Measurements from ENCODE around the gene PLCL2. TPM values are rescaled to one million over a fixed set of nuclear protein-coding genes. Genes with fewer than 3 reads are reported as not detected.

The PLCL2 gene
- total and polyA plus RNA-seq, 2 donors (not counting 1 experiment from before 2014, with no cell fraction given) = 4.0 to 11.9 TPM

DNA sequence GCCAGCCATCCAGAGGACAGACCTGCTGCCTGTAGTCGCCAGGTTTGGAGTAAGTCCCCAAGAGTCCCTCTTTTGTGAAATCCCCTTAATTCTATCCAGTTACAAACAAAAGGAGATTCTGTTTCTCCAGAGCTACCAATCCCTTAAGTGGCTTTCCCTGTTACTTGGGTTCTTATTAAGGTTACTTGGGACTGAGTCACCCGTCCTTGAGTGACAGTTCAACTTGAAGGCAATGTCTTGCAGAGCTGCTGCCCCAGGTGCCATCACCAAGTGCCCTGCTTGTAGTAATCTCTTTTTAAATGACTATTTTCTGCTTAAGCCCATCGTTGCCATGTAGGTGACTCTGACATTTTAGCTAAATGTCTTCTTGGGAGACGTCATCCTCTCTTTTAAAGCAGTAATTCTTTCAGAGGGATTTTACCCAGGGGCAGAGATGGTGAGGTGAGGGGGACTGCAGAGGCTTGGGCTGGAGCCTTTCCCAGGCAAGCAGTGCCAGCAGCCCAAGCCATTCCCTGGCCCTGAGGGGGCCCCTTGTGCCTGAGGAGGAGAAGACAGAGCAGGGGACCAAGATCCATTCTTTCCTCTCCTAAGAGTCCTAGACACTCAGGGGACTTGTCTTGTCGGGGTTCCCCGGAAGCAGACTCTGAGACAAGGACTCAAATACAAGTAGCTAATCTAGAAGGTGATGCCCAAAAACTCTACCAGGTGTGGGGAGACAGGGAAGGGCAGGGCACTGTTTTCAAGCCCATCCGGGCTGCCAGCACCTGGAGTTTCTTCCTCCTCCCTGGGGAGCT is 253.7 kb downstream of the PLCL2 start:
- H3K4me1 ChIP-seq (ENCODE audit: control insufficient read depth, extremely low read depth, insufficient read depth, low read length) = no peaks in the 10 kb centered on the region

More for the DNA sequence above, 253.7 kb downstream of the PLCL2 start:
- no peaks in the 10 kb centered on the region for H3K9me3 ChIP-seq (ENCODE audit: control insufficient read depth, insufficient read depth, low read depth, low read length)
- TF ChIP-seq EZH2 (IDR thresholded peaks at IDR 0.05; ENCODE audit: low read length, missing control alignments) = no peak
- TF ChIP-seq, protein P1, sequence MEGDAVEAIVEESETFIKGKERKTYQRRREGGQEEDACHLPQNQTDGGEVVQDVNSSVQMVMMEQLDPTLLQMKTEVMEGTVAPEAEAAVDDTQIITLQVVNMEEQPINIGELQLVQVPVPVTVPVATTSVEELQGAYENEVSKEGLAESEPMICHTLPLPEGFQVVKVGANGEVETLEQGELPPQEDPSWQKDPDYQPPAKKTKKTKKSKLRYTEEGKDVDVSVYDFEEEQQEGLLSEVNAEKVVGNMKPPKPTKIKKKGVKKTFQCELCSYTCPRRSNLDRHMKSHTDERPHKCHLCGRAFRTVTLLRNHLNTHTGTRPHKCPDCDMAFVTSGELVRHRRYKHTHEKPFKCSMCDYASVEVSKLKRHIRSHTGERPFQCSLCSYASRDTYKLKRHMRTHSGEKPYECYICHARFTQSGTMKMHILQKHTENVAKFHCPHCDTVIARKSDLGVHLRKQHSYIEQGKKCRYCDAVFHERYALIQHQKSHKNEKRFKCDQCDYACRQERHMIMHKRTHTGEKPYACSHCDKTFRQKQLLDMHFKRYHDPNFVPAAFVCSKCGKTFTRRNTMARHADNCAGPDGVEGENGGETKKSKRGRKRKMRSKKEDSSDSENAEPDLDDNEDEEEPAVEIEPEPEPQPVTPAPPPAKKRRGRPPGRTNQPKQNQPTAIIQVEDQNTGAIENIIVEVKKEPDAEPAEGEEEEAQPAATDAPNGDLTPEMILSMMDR (conservative IDR thresholded peaks at IDR 0.05 in 1 of 2, IDR thresholded peaks at IDR 0.05 in 1 of 2; ENCODE audit: low read depth in 1 of 2, low read length in 2 of 2) = no peak
- H3K4me2 ChIP-seq (ENCODE audit: extremely low read depth, insufficient read depth, low read length) = no peak overlapping the region
- H3K79me2 ChIP-seq (ENCODE audit: control insufficient read depth, insufficient read depth, low read length) = no peaks in the 10 kb centered on the region
- no peak overlapping the region for H3K4me3 ChIP-seq (replicated peaks in 1 of 4; ENCODE audit: control extremely low read depth in 1 of 4, insufficient read depth in 1 of 4, low read depth in 3 of 4, low read length in 4 of 4)
- H3K27ac ChIP-seq (ENCODE audit: insufficient read depth, low read length) = no peak overlapping the region
- no peaks in the 10 kb centered on the region for H3K27me3 ChIP-seq (ENCODE audit: control insufficient read depth, insufficient read depth, low read length)
- no peak for DNase-seq (ENCODE audit: low read depth in 2 of 2)
- no peak overlapping the region for H3K9ac ChIP-seq (ENCODE audit: insufficient read depth, low read length)
- no peaks in the 10 kb centered on the region for H3K36me3 ChIP-seq (ENCODE audit: control insufficient read depth, insufficient read depth, low read length)
- no peak overlapping the region for H2AFZ ChIP-seq (ENCODE audit: low read length)
- no peaks in the 10 kb centered on the region for H4K20me1 ChIP-seq (ENCODE audit: control insufficient read depth, extremely low read depth, insufficient read depth, low read length)
